Measurements from ENCODE around the gene FGR. TPM values are rescaled to one million over a fixed set of nuclear protein-coding genes. Genes with fewer than 3 reads are reported as not detected.
A peak's percentile ranks its signal among the peaks of the same experiment; 100 is the strongest.

Gene FGR
- total RNA-seq, 1 donor from 2014 or later = not detected

DNA sequence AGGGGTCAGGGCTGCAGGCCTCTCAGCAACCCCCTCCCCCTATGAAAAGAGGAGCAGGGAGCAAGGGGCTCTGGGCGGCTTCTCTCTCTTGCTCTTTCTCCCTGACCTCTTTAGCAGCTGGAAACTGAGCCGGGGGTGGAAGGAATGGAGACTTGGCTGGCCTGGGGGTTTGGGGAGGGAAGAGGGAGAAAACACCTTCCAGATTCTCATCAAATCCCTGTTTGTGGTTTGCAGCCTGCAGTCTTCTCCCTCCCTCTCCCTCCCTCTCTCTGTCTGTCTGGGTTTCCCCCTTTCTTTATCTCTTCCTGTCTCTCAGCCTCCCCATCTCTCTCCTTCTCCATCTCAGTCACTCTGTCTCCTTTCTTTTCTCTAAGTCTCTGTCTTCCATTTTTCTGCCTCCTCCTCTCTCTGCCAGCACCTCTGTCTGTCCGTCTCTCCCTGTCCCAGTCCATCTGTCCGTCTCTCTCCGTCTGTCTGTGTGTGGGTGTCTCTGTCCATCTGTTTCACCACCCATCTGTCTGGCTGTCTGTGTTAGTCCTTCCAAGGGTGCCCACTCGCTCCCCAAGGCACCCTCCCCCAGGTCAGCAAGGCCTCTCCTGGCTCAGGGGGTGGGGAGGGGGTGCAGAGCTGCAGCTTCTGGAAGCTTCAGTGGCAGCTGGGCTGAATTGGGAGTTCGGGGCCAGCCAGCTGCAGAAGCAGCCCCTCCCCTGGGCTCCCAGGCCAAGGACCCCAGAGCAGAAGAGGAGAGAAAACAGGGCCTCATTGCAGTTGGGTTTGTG, 37.3 kb downstream of the FGR start:
- H3K27me3 ChIP-seq (ENCODE audit: insufficient read depth, low read length) = no peaks in the 10 kb centered on the region
- Mint-ChIP-seq H3K4me3 (ENCODE audit: unreplicated experiment) (peak overlapping the region; percentile 62), H3K27me3 (ENCODE audit: low read depth, unreplicated experiment) (no peaks in the 10 kb centered on the region), H3K9me3 (ENCODE audit: unreplicated experiment) (no peaks in the 10 kb centered on the region), H3K36me3 (ENCODE audit: low read depth, unreplicated experiment) (no peaks in the 10 kb centered on the region), H3K4me1 (ENCODE audit: low read depth, unreplicated experiment) (peaks cover 26% of the 10 kb centered on the region), H3K27ac (ENCODE audit: unreplicated experiment) (peak overlapping the region; percentile 42)
- no peak overlapping the region for H2AFZ ChIP-seq (ENCODE audit: low read depth, low read length)
- H3K27ac ChIP-seq (ENCODE audit: low read depth, low read length) = no peak overlapping the region
- peak overlapping the region; percentile 17 for H3K9ac ChIP-seq (ENCODE audit: low read length)
- H4K20me1 ChIP-seq (ENCODE audit: insufficient read depth, low read length) = peaks cover 100% of the 10 kb centered on the region
- FAIRE-seq = no peak
- no peak overlapping the region for H3K4me3 ChIP-seq (ENCODE audit: insufficient read depth, low read depth, low read length)
- peaks cover 100% of the 10 kb centered on the region for H3K79me2 ChIP-seq (ENCODE audit: insufficient read depth, low read length)
- no peaks in the 10 kb centered on the region for H3K9me3 ChIP-seq (ENCODE audit: insufficient read depth, low read depth, low read length)
- peaks cover 87% of the 10 kb centered on the region for H3K4me1 ChIP-seq (ENCODE audit: insufficient read depth, low read length)
- no peaks in the 10 kb centered on the region for H3K36me3 ChIP-seq (ENCODE audit: insufficient read depth, low read length)
- TF ChIP-seq, protein P1, sequence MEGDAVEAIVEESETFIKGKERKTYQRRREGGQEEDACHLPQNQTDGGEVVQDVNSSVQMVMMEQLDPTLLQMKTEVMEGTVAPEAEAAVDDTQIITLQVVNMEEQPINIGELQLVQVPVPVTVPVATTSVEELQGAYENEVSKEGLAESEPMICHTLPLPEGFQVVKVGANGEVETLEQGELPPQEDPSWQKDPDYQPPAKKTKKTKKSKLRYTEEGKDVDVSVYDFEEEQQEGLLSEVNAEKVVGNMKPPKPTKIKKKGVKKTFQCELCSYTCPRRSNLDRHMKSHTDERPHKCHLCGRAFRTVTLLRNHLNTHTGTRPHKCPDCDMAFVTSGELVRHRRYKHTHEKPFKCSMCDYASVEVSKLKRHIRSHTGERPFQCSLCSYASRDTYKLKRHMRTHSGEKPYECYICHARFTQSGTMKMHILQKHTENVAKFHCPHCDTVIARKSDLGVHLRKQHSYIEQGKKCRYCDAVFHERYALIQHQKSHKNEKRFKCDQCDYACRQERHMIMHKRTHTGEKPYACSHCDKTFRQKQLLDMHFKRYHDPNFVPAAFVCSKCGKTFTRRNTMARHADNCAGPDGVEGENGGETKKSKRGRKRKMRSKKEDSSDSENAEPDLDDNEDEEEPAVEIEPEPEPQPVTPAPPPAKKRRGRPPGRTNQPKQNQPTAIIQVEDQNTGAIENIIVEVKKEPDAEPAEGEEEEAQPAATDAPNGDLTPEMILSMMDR (IDR thresholded peaks at IDR 0.05; ENCODE audit: insufficient read depth, low read depth, low read length) = no peak
- TF ChIP-seq EZH2 (IDR thresholded peaks at IDR 0.05; ENCODE audit: insufficient read depth, low read length) = no peak
- H3K4me2 ChIP-seq (ENCODE audit: low read length) = peak overlapping the region; percentile 97
- DNase-seq (ENCODE audit: low read depth) = peak; percentile 66

DNA sequence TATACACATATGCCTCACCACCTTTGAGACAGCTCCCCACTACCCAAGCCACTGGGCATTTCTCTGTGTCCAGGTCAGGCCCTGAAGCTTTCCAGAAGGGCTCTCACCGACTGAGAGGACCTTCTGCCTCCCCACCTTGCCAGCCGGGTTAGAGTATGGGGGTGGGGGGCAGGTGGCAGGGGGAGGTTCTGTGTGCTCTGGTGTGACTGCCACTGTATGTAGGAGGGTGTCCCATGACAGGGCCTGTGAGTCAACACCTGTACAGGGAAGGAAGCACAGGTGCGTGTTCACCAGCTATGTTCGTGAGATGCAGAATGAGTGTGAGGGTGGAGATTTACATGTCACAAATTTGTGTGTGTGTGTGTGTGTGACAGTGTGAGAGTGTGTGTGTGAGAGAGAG, 38.0 kb downstream of the FGR start:
- H3K4me3 Mint-ChIP-seq (ENCODE audit: unreplicated experiment) = no peak overlapping the region
- Histone ChIP-seq H3K27ac (ENCODE audit: low read depth, low read length) (no peak overlapping the region), H3K36me3 (ENCODE audit: insufficient read depth, low read length) (no peaks in the 10 kb centered on the region), H3K4me3 (ENCODE audit: insufficient read depth, low read depth, low read length) (no peak overlapping the region), H3K27me3 (ENCODE audit: insufficient read depth, low read length) (no peaks in the 10 kb centered on the region), H2AFZ (ENCODE audit: low read depth, low read length) (no peak overlapping the region), H3K4me1 (ENCODE audit: insufficient read depth, low read length) (peaks cover 88% of the 10 kb centered on the region), H3K9me3 (ENCODE audit: insufficient read depth, low read depth, low read length) (no peaks in the 10 kb centered on the region), H3K9ac (ENCODE audit: low read length) (no peak overlapping the region), H4K20me1 (ENCODE audit: insufficient read depth, low read length) (peaks cover 100% of the 10 kb centered on the region), H3K79me2 (ENCODE audit: insufficient read depth, low read length) (peaks cover 99% of the 10 kb centered on the region), H3K4me2 (ENCODE audit: low read length) (peak overlapping the region; percentile 97)
- H3K4me1 Mint-ChIP-seq (ENCODE audit: low read depth, unreplicated experiment) = peaks cover 29% of the 10 kb centered on the region
- H3K9me3 Mint-ChIP-seq (ENCODE audit: unreplicated experiment) = no peaks in the 10 kb centered on the region
- TF ChIP-seq EZH2 (IDR thresholded peaks at IDR 0.05; ENCODE audit: insufficient read depth, low read length) = no peak
- TF ChIP-seq, protein P1 (IDR thresholded peaks at IDR 0.05; ENCODE audit: insufficient read depth, low read depth, low read length) = no peak
- H3K27ac Mint-ChIP-seq (ENCODE audit: unreplicated experiment) = no peak overlapping the region
- H3K36me3 Mint-ChIP-seq (ENCODE audit: low read depth, unreplicated experiment) = no peaks in the 10 kb centered on the region
- no peak for FAIRE-seq
- no peak for DNase-seq (ENCODE audit: low read depth)
- H3K27me3 Mint-ChIP-seq (ENCODE audit: low read depth, unreplicated experiment) = no peaks in the 10 kb centered on the region

DNA sequence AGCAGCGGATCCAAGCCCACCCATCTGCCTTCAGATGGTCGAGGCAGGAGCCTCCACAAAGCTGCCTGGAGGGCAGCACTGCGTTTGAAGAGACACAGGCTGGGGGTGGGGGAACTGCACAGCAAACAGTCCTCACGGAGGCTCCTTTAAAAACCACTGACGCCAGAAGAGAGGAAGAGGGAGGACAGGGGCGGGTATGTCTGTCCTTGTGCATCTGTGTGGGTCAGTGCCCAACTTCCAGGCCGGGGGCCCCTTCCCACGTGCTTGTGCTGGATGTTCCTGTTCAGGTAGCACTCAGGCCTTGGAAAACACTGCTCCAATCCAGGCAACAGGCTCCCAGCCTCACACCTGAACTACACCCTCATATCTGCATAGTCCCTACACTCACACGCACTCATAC, 38.7 kb downstream of the FGR start:
- Histone ChIP-seq H2AFZ (ENCODE audit: low read depth, low read length) (no peak overlapping the region), H3K79me2 (ENCODE audit: insufficient read depth, low read length) (peaks cover 99% of the 10 kb centered on the region), H3K4me3 (ENCODE audit: insufficient read depth, low read depth, low read length) (no peak overlapping the region), H3K4me1 (ENCODE audit: insufficient read depth, low read length) (peaks cover 82% of the 10 kb centered on the region), H3K36me3 (ENCODE audit: insufficient read depth, low read length) (no peaks in the 10 kb centered on the region), H3K27ac (ENCODE audit: low read depth, low read length) (no peak overlapping the region), H3K9me3 (ENCODE audit: insufficient read depth, low read depth, low read length) (no peaks in the 10 kb centered on the region), H3K9ac (ENCODE audit: low read length) (no peak overlapping the region), H3K27me3 (ENCODE audit: insufficient read depth, low read length) (no peaks in the 10 kb centered on the region), H3K4me2 (ENCODE audit: low read length) (peak overlapping the region; percentile 35), H4K20me1 (ENCODE audit: insufficient read depth, low read length) (peaks cover 100% of the 10 kb centered on the region)
- Mint-ChIP-seq H3K27ac (ENCODE audit: unreplicated experiment) (no peak overlapping the region), H3K4me1 (ENCODE audit: low read depth, unreplicated experiment) (peaks cover 32% of the 10 kb centered on the region), H3K4me3 (ENCODE audit: unreplicated experiment) (no peak overlapping the region), H3K36me3 (ENCODE audit: low read depth, unreplicated experiment) (no peaks in the 10 kb centered on the region), H3K27me3 (ENCODE audit: low read depth, unreplicated experiment) (no peaks in the 10 kb centered on the region), H3K9me3 (ENCODE audit: unreplicated experiment) (no peaks in the 10 kb centered on the region)
- DNase-seq (ENCODE audit: low read depth) (no peak), FAIRE-seq (no peak)
- no peak for TF ChIP-seq EZH2 (IDR thresholded peaks at IDR 0.05; ENCODE audit: insufficient read depth, low read length)
- TF ChIP-seq, protein P1 (IDR thresholded peaks at IDR 0.05; ENCODE audit: insufficient read depth, low read depth, low read length) = no peak

All from astrocyte (in vitro differentiated cells and primary cell).